Fibroblast of lung (primary cell): Measurements from ENCODE around the gene SLC1A7. TPM values are rescaled to one million over a fixed set of nuclear protein-coding genes. Genes with fewer than 3 reads are reported as not detected.

ENCODE experiments used
- DNase-seq, 2 donors: peaks; one replicate each; pipeline versions ENCODE4 v3.0.0 to v3.0.0-alpha.2; 2010; ENCODE audit warnings: low read depth in 2 of 2
- H2AFZ ChIP-seq: 2 replicates; pipeline ENCODE4 v1.5.1; 2012; ENCODE audit warnings: low read length, control low read depth, inconsistent platforms
- H3K27ac ChIP-seq: 2 replicates; pipeline ENCODE4 v1.5.1; 2011; ENCODE audit warnings: low read length, control low read depth; ENCODE audit not compliant: insufficient read depth
- H3K27me3 ChIP-seq: 2 replicates; pipeline ENCODE4 v1.5.1; 2011; ENCODE audit warnings: mild to moderate bottlenecking, low read length; ENCODE audit not compliant: control insufficient read depth, insufficient read depth
- H3K36me3 ChIP-seq: 2 replicates; pipeline ENCODE4 v1.5.1; 2011; ENCODE audit warnings: low read length; ENCODE audit not compliant: control insufficient read depth, insufficient read depth
- H3K4me1 ChIP-seq: 2 replicates; pipeline ENCODE4 v1.5.1; 2011; ENCODE audit warnings: low read length; ENCODE audit not compliant: control insufficient read depth, insufficient read depth; ENCODE audit errors: extremely low read depth
- H3K4me2 ChIP-seq: 2 replicates; pipeline ENCODE4 v1.5.1; 2011; ENCODE audit warnings: low read length, control low read depth; ENCODE audit not compliant: insufficient read depth; ENCODE audit errors: extremely low read depth
- H3K4me3 ChIP-seq, 4 experiments: fragments of 200-600 bp in 1 of 4; sonication (generic) in 1 of 4; replicated peaks in 1 of 4; 2 replicates each; pipeline ENCODE4 v1.5.1; 2011 to 2016; ENCODE audit warnings: low read length in 4 of 4, low read depth in 3 of 4, mild to moderate bottlenecking in 3 of 4, control low read depth in 2 of 4, inconsistent platforms in 1 of 4, mixed read lengths in 1 of 4; ENCODE audit not compliant: insufficient read depth in 1 of 4; ENCODE audit errors: control extremely low read depth in 1 of 4
- H3K79me2 ChIP-seq: 2 replicates; pipeline ENCODE4 v1.5.1; 2012; ENCODE audit warnings: mild to moderate bottlenecking, low read length, inconsistent platforms; ENCODE audit not compliant: control insufficient read depth, insufficient read depth
- H3K9ac ChIP-seq: 2 replicates; pipeline ENCODE4 v1.5.1; 2011; ENCODE audit warnings: mild to moderate bottlenecking, low read length, control low read depth; ENCODE audit not compliant: insufficient read depth
- H3K9me3 ChIP-seq: 2 replicates; pipeline ENCODE4 v1.5.1; 2012; ENCODE audit warnings: low read depth, low read length; ENCODE audit not compliant: control insufficient read depth, insufficient read depth
- H4K20me1 ChIP-seq: 2 replicates; pipeline ENCODE4 v1.5.1; 2011; ENCODE audit warnings: low read length; ENCODE audit not compliant: control insufficient read depth, insufficient read depth; ENCODE audit errors: extremely low read depth
- CTCF ChIP-seq, 2 donors: IDR thresholded peaks in 1 of 2; conservative IDR thresholded peaks in 1 of 2; 1 replicate in 1 of 2; 2 replicates in 1 of 2; pipeline ENCODE4 v1.5.1; 2011 to 2012; ENCODE audit warnings: low read length in 2 of 2, control low read depth in 1 of 2, inconsistent platforms in 1 of 2, low read depth in 1 of 2, mild to moderate bottlenecking in 1 of 2
- EZH2 ChIP-seq: IDR thresholded peaks from 2 replicates; pipeline ENCODE4 v1.5.1; 2012; ENCODE audit warnings: low read length, control low read depth, mild to moderate bottlenecking; ENCODE audit errors: missing control alignments
- polyA plus RNA-seq, 2 donors: library from polyadenylated mRNA; depleted of rRNA in 1 of 2; stranded (reverse) in 1 of 2; unstranded in 1 of 2; fragments of >200 nt; gene quantifications; 2 replicates each; pipeline ENCODE4 v1.2.1, GENCODE V29; 2011 to 2012; ENCODE audit warnings: missing spikeins in 1 of 2
- total RNA-seq: library from RNA; depleted of rRNA; stranded (reverse); fragments of >200 nt; gene quantifications from 2 replicates; pipeline ENCODE4 v1.2.1, GENCODE V29; 2014

SLC1A7 gene
- total and polyA plus RNA-seq, 2 donors (not counting 1 experiment from before 2014, with no cell fraction given): 0.15 to 0.33 TPM

- no peaks in the 10 kb centered on the region for H3K9me3 ChIP-seq
- H3K4me3 ChIP-seq: no peak overlapping the region
- H3K36me3 ChIP-seq: no peaks in the 10 kb centered on the region
- H3K27me3 ChIP-seq: no peaks in the 10 kb centered on the region
- TF ChIP-seq CTCF (conservative IDR thresholded peaks at IDR 0.05 in 1 of 2, IDR thresholded peaks at IDR 0.05 in 1 of 2; ENCODE audit: low read depth in 1 of 2, low read length in 2 of 2): no peak
- H4K20me1 ChIP-seq: no peaks in the 10 kb centered on the region
- peak overlapping the region; percentile 48 for H3K4me2 ChIP-seq
- H3K79me2 ChIP-seq: no peaks in the 10 kb centered on the region
- peak overlapping the region; percentile 50 for H2AFZ ChIP-seq
- peaks cover 18% of the 10 kb centered on the region for H3K4me1 ChIP-seq
- H3K27ac ChIP-seq: peak overlapping the region; percentile 97
- peak overlapping the region; percentile 63 for H3K9ac ChIP-seq
- peak; percentile 99 to 100 for DNase-seq
These were observed 3.7 kb upstream of the SLC1A7 start for GRCh38 chr1:53145942-53146708.

GRCh38 chr1:53145619-53145941 is 3.1 kb upstream of the SLC1A7 start:
- H3K4me2 ChIP-seq: peak overlapping the region; percentile 48
- no peaks in the 10 kb centered on the region for H3K36me3 ChIP-seq
- H3K4me3 ChIP-seq: no peak overlapping the region
- H3K27me3 ChIP-seq: no peaks in the 10 kb centered on the region
- no peaks in the 10 kb centered on the region for H3K79me2 ChIP-seq
- no peaks in the 10 kb centered on the region for H3K9me3 ChIP-seq
- no peak for DNase-seq
- peak overlapping the region; percentile 97 for H3K27ac ChIP-seq
- TF ChIP-seq CTCF (conservative IDR thresholded peaks at IDR 0.05 in 1 of 2, IDR thresholded peaks at IDR 0.05 in 1 of 2; ENCODE audit: low read depth in 1 of 2, low read length in 2 of 2) (no peak), EZH2 (no peak)
- H3K9ac ChIP-seq: no peak overlapping the region
- no peak overlapping the region for H2AFZ ChIP-seq
- peaks cover 20% of the 10 kb centered on the region for H3K4me1 ChIP-seq
- no peaks in the 10 kb centered on the region for H4K20me1 ChIP-seq

- DNase-seq: no peak
- no peaks in the 10 kb centered on the region for H3K36me3 ChIP-seq
- H3K79me2 ChIP-seq: no peaks in the 10 kb centered on the region
- H3K27me3 ChIP-seq: no peaks in the 10 kb centered on the region
- no peak overlapping the region for H3K9ac ChIP-seq
- no peak for TF ChIP-seq EZH2
- TF ChIP-seq CTCF (conservative IDR thresholded peaks at IDR 0.05 in 1 of 2, IDR thresholded peaks at IDR 0.05 in 1 of 2; ENCODE audit: low read depth in 1 of 2, low read length in 2 of 2): no peak
- peak overlapping the region; percentile 97 for H3K27ac ChIP-seq
- no peak overlapping the region for H2AFZ ChIP-seq
- H3K4me2 ChIP-seq: no peak overlapping the region
- no peaks in the 10 kb centered on the region for H4K20me1 ChIP-seq
- peaks cover 21% of the 10 kb centered on the region for H3K4me1 ChIP-seq
- no peaks in the 10 kb centered on the region for H3K9me3 ChIP-seq
- no peak overlapping the region for H3K4me3 ChIP-seq
These were observed 2.7 kb upstream of the SLC1A7 start for GRCh38 chr1:53145051-53145600.
